Measurements from ENCODE around the gene DAPK3.
"Not testable (repeated sequence)": the region's sequence is repeated elsewhere in the genome, so short reads cannot be mapped to it uniquely, and the experiment has no call there.

Gene DAPK3

DNA sequence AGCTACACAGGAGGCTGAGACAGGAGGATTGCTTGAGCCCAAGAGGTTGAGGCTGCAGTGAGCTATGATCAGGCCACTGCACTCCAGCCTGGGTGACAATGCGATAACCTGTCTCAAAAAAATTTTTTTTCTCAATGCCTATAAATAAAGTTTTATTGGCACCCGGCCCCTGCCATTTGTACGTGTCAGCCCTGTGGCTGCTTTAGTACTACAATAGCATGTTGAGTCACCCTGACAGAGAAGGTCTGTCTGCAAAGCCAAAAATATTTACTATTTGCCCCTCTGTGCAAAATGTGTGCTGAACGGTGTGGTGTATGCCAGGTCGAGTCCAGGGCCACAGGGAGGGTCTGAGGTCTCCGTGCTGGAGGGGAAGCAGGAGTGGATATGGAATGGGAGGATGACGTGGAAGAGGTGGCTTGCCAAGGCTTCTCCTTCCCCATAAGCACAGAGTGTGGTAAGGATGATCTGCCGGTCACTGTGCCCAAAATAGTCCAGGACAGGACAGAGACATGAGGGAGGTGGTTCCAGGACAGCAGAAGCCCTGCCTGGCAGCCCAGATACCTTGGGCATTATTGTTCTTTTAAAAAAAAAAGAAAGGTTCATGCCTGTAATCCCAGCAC, 28.0 kb downstream of the DAPK3 start:
- no peaks in the 10 kb centered on the region for H3K9me3 ChIP-seq (ENCODE audit: insufficient read depth, low read depth, low read length)
- H3K4me1 ChIP-seq (ENCODE audit: insufficient read depth, low read length), result no peaks in the 10 kb centered on the region
- peaks cover 41% of the 10 kb centered on the region for H3K36me3 ChIP-seq (ENCODE audit: insufficient read depth, low read depth, low read length)
- H3K9ac ChIP-seq (ENCODE audit: low read depth, low read length), result no peak overlapping the region
- no peaks in the 10 kb centered on the region for H3K27me3 ChIP-seq (ENCODE audit: insufficient read depth, low read length)
- no peak overlapping the region for H3K27ac ChIP-seq (ENCODE audit: low read length)
- no peak overlapping the region for H3K4me3 ChIP-seq (ENCODE audit: low read length)

GRCh38 chr19:3938300-3938950, 32.5 kb downstream of the DAPK3 start:
- H3K4me1 ChIP-seq (ENCODE audit: insufficient read depth, low read length); H3K27me3 ChIP-seq (ENCODE audit: insufficient read depth, low read length); H3K9me3 ChIP-seq (ENCODE audit: insufficient read depth, low read depth, low read length); H3K9ac ChIP-seq (ENCODE audit: low read depth, low read length); H3K4me3 ChIP-seq (ENCODE audit: low read length); H3K27ac ChIP-seq (ENCODE audit: low read length): not testable (repeated sequence)
- H3K36me3 ChIP-seq (ENCODE audit: insufficient read depth, low read depth, low read length), result peaks cover 33% of the 10 kb centered on the region

DNA sequence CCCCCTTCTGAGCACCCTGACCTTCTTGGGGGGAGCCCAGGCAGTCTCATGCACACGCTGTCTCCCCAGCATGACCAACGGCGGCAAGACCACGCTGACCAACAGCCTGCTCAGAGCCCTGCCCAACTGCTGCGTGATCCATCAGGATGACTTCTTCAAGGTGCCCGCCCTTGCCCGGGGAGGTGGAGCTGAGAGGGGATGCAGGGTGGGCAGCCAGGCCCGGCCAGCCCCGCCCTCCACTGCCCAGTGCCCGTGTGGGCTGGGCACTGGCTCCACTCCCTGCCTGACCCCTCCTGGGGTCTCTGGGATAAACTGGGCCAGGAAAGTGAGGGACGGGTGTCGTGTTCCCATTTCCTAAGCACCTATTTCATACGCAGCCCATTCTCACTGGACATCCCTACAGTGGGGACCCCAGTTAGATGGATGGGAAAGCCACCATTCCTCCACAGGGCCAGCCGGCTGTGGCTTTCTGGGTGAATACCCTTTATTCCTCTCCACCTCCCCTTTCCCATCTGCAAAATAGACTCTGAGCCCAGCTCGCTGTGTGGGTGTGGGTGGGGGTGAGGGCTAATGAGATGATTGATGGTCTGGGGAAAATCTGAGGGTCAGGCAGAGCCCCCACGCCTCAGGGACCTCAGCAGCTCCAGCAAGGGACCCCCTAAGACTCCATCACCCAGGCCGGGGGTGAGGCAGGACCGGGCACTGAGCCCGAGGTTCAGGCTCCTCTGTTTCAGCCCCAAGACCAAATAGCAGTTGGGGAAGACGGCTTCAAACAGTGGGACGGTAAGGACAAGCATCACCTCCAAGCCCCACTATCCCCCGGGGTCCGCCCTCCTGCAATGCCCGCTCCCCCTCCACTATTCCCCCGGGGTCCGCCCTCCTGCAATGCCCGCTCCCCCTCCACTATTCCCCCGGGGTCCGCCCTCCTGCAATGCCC, 34.1 kb downstream of the DAPK3 start:
- Histone ChIP-seq H3K4me1 (ENCODE audit: insufficient read depth, low read length) (no peaks in the 10 kb centered on the region), H3K27ac (ENCODE audit: low read length) (no peak overlapping the region), H3K9ac (ENCODE audit: low read depth, low read length) (no peak overlapping the region), H3K9me3 (ENCODE audit: insufficient read depth, low read depth, low read length) (no peaks in the 10 kb centered on the region), H3K36me3 (ENCODE audit: insufficient read depth, low read depth, low read length) (peaks cover 22% of the 10 kb centered on the region), H3K4me3 (ENCODE audit: low read length) (no peak overlapping the region), H3K27me3 (ENCODE audit: insufficient read depth, low read length) (peaks cover 5% of the 10 kb centered on the region)

- Histone ChIP-seq H3K27me3 (ENCODE audit: insufficient read depth, low read length) (peaks cover 5% of the 10 kb centered on the region), H3K4me1 (ENCODE audit: insufficient read depth, low read length) (no peaks in the 10 kb centered on the region), H3K9me3 (ENCODE audit: insufficient read depth, low read depth, low read length) (no peaks in the 10 kb centered on the region), H3K27ac (ENCODE audit: low read length) (peak within 1 kb of the TSS; percentile 92), H3K36me3 (ENCODE audit: insufficient read depth, low read depth, low read length) (peaks cover 6% of the 10 kb centered on the region; the same call in 1 of the 2 replicates), H3K9ac (ENCODE audit: low read depth, low read length) (peak within 1 kb of the TSS; percentile 86), H3K4me3 (ENCODE audit: low read length) (peak within 1 kb of the TSS; percentile 79)
These were observed 37.7 kb downstream of the DAPK3 start, which contains the start of gene NMRK2 for GRCh38 chr19:3932931-3933810. Gene NMRK2, plus strand, starts transcription at chr19:3933069. Its CDS starts 603 bp downstream, at chr19:3933672.

- H3K36me3 ChIP-seq (ENCODE audit: insufficient read depth, low read depth, low read length), result no peaks in the 10 kb centered on the region
- no peaks in the 10 kb centered on the region for H3K4me1 ChIP-seq (ENCODE audit: insufficient read depth, low read length)
- no peak overlapping the region for H3K9ac ChIP-seq (ENCODE audit: low read depth, low read length)
- H3K27me3 ChIP-seq (ENCODE audit: insufficient read depth, low read length), result peaks cover 5% of the 10 kb centered on the region
- no peaks in the 10 kb centered on the region for H3K9me3 ChIP-seq (ENCODE audit: insufficient read depth, low read depth, low read length)
- no peak overlapping the region for H3K4me3 ChIP-seq (ENCODE audit: low read length)
- no peak overlapping the region for H3K27ac ChIP-seq (ENCODE audit: low read length)
These were observed 39.9 kb downstream of the DAPK3 start for GRCh38 chr19:3931041-3931440.

- Histone ChIP-seq H3K9me3 (ENCODE audit: insufficient read depth, low read depth, low read length) (0 out of 2 replicates have a peak, but pooled peaks cover 4% of the 10 kb centered on the region), H3K4me1 (ENCODE audit: insufficient read depth, low read length) (no peaks in the 10 kb centered on the region), H3K9ac (ENCODE audit: low read depth, low read length) (no peak overlapping the region), H3K27me3 (ENCODE audit: insufficient read depth, low read length) (no peaks in the 10 kb centered on the region), H3K27ac (ENCODE audit: low read length) (no peak overlapping the region), H3K4me3 (ENCODE audit: low read length) (no peak overlapping the region), H3K36me3 (ENCODE audit: insufficient read depth, low read depth, low read length) (peaks cover 16% of the 10 kb centered on the region; the same call in 1 of the 2 replicates)
These were observed 47.0 kb downstream of the DAPK3 start for GRCh38 chr19:3923912-3924311.

DNA sequence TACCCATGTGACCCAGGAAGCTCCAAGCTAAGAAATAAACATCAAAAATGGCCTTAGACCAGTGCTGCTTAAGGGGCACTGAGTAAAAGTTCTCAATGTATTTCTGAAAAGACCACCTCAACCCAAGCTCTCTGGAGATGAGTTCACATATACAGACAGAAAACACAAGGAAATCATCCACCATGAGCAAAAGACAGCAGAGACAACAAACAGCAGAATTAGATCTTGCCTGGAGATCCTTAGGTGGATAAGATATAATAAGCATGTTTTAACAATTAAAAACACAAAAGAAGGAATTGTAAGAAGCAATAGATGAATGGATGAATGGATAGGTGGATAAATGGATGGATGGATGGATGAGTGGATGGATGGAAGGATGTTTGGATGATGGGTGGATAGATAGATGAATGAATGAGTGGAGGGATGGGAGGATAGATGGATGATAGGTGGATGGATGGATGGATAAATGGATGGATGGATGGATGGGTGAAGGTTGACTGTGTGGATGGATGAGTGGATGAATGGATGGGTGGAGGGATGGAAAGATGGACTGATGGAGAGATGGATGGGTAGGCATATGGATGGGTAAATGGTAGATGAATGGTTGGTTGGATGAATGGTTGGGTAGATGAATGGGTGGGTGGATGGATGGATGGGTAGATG, 47.7 kb downstream of the DAPK3 start:
- H3K9ac ChIP-seq (ENCODE audit: low read depth, low read length), result no peak overlapping the region
- H3K36me3 ChIP-seq (ENCODE audit: insufficient read depth, low read depth, low read length), result peaks cover 16% of the 10 kb centered on the region; the same call in 1 of the 2 replicates
- no peaks in the 10 kb centered on the region for H3K4me1 ChIP-seq (ENCODE audit: insufficient read depth, low read length)
- no peaks in the 10 kb centered on the region for H3K27me3 ChIP-seq (ENCODE audit: insufficient read depth, low read length)
- no peak overlapping the region for H3K4me3 ChIP-seq (ENCODE audit: low read length)
- H3K9me3 ChIP-seq (ENCODE audit: insufficient read depth, low read depth, low read length), result 0 out of 2 replicates have a peak, but pooled peaks cover 4% of the 10 kb centered on the region
- H3K27ac ChIP-seq (ENCODE audit: low read length), result no peak overlapping the region

- Histone ChIP-seq H3K27me3 (ENCODE audit: insufficient read depth, low read length) (no peaks in the 10 kb centered on the region), H3K4me3 (ENCODE audit: low read length) (no peak overlapping the region), H3K27ac (ENCODE audit: low read length) (no peak overlapping the region), H3K36me3 (ENCODE audit: insufficient read depth, low read depth, low read length) (peaks cover 21% of the 10 kb centered on the region; the same call in 1 of the 2 replicates), H3K4me1 (ENCODE audit: insufficient read depth, low read length) (no peaks in the 10 kb centered on the region), H3K9ac (ENCODE audit: low read depth, low read length) (no peak overlapping the region), H3K9me3 (ENCODE audit: insufficient read depth, low read depth, low read length) (0 out of 2 replicates have a peak, but pooled peaks cover 4% of the 10 kb centered on the region)
These were observed 51.1 kb downstream of the DAPK3 start for GRCh38 chr19:3919793-3920192.

DNA sequence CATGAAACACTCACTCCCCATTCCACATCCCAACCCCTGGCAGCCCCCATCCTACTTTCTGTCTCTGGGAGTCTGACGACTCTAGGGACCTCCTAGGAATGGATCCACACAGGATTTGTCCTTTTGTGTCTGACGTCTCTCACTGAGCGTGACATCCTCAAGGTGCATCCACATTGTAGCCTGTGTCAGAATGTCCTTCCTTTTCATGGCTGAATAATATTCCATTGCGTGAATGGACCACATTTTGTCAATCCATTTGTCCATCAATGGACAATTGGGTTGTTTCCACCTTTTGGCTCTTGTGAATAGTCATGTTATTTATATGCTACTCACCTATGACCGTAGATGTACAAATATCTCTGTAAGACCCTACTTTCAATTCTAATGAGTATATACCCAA, 54.9 kb downstream of the DAPK3 start:
- H3K9me3 ChIP-seq (ENCODE audit: insufficient read depth, low read depth, low read length), result no peaks in the 10 kb centered on the region
- no peaks in the 10 kb centered on the region for H3K4me1 ChIP-seq (ENCODE audit: insufficient read depth, low read length)
- H3K4me3 ChIP-seq (ENCODE audit: low read length), result no peak overlapping the region
- no peaks in the 10 kb centered on the region for H3K27me3 ChIP-seq (ENCODE audit: insufficient read depth, low read length)
- peaks cover 23% of the 10 kb centered on the region; the same call in 1 of the 2 replicates for H3K36me3 ChIP-seq (ENCODE audit: insufficient read depth, low read depth, low read length)
- H3K27ac ChIP-seq (ENCODE audit: low read length), result no peak overlapping the region
- no peak overlapping the region for H3K9ac ChIP-seq (ENCODE audit: low read depth, low read length)

DNA sequence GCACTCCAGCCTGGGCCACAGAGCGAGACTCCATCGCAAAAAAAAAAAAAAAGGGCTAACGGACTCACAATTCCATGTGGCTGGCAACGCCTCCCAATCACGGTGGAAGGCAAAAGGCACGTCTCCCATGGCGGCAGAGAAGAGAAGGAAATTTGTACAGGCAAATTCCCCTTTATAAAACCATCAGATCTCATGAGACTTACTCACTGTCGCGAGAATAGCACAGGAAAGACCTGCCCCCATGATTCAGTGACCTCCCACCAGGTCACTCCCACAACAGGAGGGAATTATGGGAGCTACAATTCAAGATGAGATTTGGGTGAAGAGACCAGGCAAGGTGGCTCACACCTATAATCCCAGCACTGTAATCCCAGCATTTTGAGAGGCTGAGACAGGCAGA, 56.7 kb downstream of the DAPK3 start:
- no peaks in the 10 kb centered on the region for H3K4me1 ChIP-seq (ENCODE audit: insufficient read depth, low read length)
- H3K9me3 ChIP-seq (ENCODE audit: insufficient read depth, low read depth, low read length), result peaks cover 12% of the 10 kb centered on the region
- H3K27me3 ChIP-seq (ENCODE audit: insufficient read depth, low read length), result no peaks in the 10 kb centered on the region
- H3K4me3 ChIP-seq (ENCODE audit: low read length), result no peak overlapping the region
- no peak overlapping the region for H3K9ac ChIP-seq (ENCODE audit: low read depth, low read length)
- H3K27ac ChIP-seq (ENCODE audit: low read length), result no peak overlapping the region
- H3K36me3 ChIP-seq (ENCODE audit: insufficient read depth, low read depth, low read length), result peaks cover 34% of the 10 kb centered on the region

Data from iPS-20b (cell line).